ENCODE data around the gene CUX1.
A peak's percentile ranks its signal among the peaks of the same experiment; 100 is the strongest.

CUX1 gene

GRCh38 chr7:101891936-101892640, 74.7 kb downstream of the CUX1 start:
- Histone ChIP-seq H3K36me3 (ENCODE audit: control insufficient read depth in 2 of 2, insufficient read depth in 1 of 2, low read length in 2 of 2) (no peaks in the 10 kb centered on the region), H3K4me1 (ENCODE audit: control insufficient read depth, insufficient read depth, low read length) (0 out of 2 replicates have a peak, but pooled peaks cover 3% of the 10 kb centered on the region), H3K9me3 (ENCODE audit: control insufficient read depth, insufficient read depth, low read depth, low read length) (no peaks in the 10 kb centered on the region), H3K4me3 (ENCODE audit: low read depth, low read length) (no peak overlapping the region), H3K27ac (ENCODE audit: extremely low read depth, low read depth, low read length) (no peak overlapping the region)
- ChIA-PET CTCF (no interaction called here), POLR2A (no interaction called here)
- TF ChIP-seq PRDM4 (tag by site-specific recombination; IDR thresholded peaks at IDR 0.05) = no peak
- no peak for TF ChIP-seq ZNF785 (tag by site-specific recombination; IDR thresholded peaks at IDR 0.05)
- TF ChIP-seq ZNF658 (tag by site-specific recombination; IDR thresholded peaks at IDR 0.05) = no peak
- peak; percentile 72 for TF ChIP-seq ZNF600 (tag by site-specific recombination; IDR thresholded peaks at IDR 0.05)
- no peak for TF ChIP-seq GFI1B (tag by site-specific recombination; IDR thresholded peaks at IDR 0.05)

- POLR2A ChIA-PET = no interaction called here
Measured at GRCh38 chr7:101893341-101894082, 76.1 kb downstream of the CUX1 start.

More at GRCh38 chr7:101893341-101894082, 76.1 kb downstream of the CUX1 start:
- TF ChIP-seq YY2 (tag by site-specific recombination; IDR thresholded peaks at IDR 0.05) = no peak
- TF ChIP-seq PRDM4 (tag by site-specific recombination; IDR thresholded peaks at IDR 0.05) = peak; percentile 37; the same call in 1 of the 2 replicates
- peak; percentile 93 for TF ChIP-seq PRDM6 (tag by site-specific recombination; IDR thresholded peaks at IDR 0.05)
- TF ChIP-seq PBX3 (CRISPR knock-in tag; IDR thresholded peaks at IDR 0.05) = no peak
- 0 out of 2 replicates have a peak, but pooled peaks have one; percentile 20 for TF ChIP-seq FEZF1 (tag by site-specific recombination; IDR thresholded peaks at IDR 0.05)
- TF ChIP-seq ZBTB17 (tag by site-specific recombination; IDR thresholded peaks at IDR 0.05) = 0 out of 2 replicates have a peak, but pooled peaks have one; percentile 15
- peak; percentile 47 for TF ChIP-seq ZBTB8A (tag by site-specific recombination; IDR thresholded peaks at IDR 0.05)
- peak; percentile 63 for TF ChIP-seq ZNF843 (tag by site-specific recombination; IDR thresholded peaks at IDR 0.05)
- Histone ChIP-seq H3K4me3 (ENCODE audit: low read depth, low read length) (no peak overlapping the region), H3K9me3 (ENCODE audit: control insufficient read depth, insufficient read depth, low read depth, low read length) (no peaks in the 10 kb centered on the region), H3K4me1 (ENCODE audit: control insufficient read depth, insufficient read depth, low read length) (0 out of 2 replicates have a peak, but pooled peaks cover 3% of the 10 kb centered on the region), H3K36me3 (ENCODE audit: control insufficient read depth in 2 of 2, insufficient read depth in 1 of 2, low read length in 2 of 2) (no peaks in the 10 kb centered on the region), H3K27ac (ENCODE audit: extremely low read depth, low read depth, low read length) (no peak overlapping the region)
- CTCF ChIA-PET = interaction anchor here (0.6 kb wide), 1 partner anchor 52 kb away, joined by 4 read pairs; no protein-coding TSS in a partner anchor
